HG02642 (cell line): ENCODE measurements around the gene NTSR2.

ENCODE experiments used
- ATAC-seq: cut with Tn5 transposase; IDR thresholded peaks from one replicate; pipeline ENCODE4 v1.9.1; 2021; ENCODE audit warnings: mild to moderate bottlenecking; ENCODE audit not compliant: unreplicated experiment, poor library complexity

NTSR2 gene

DNA sequence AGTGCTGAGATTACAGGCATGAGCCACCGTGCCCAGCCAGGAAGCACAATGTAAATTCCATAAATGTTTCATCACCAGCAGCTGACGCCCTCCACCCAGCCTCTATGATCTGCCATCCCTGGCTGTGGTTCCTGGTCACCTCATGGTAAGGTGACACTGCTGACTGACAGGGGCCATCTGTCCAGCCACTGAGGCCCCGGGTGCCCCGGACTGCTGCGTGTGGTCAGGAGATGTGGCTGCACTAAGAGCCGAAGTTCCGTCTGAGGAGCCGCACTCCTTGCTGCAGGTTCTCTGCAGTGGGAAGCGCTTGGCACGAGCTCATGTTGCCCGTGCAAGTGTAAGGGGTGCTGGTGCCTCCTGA is 10.9 kb downstream of the NTSR2 start:
- ATAC-seq: no peak

DNA sequence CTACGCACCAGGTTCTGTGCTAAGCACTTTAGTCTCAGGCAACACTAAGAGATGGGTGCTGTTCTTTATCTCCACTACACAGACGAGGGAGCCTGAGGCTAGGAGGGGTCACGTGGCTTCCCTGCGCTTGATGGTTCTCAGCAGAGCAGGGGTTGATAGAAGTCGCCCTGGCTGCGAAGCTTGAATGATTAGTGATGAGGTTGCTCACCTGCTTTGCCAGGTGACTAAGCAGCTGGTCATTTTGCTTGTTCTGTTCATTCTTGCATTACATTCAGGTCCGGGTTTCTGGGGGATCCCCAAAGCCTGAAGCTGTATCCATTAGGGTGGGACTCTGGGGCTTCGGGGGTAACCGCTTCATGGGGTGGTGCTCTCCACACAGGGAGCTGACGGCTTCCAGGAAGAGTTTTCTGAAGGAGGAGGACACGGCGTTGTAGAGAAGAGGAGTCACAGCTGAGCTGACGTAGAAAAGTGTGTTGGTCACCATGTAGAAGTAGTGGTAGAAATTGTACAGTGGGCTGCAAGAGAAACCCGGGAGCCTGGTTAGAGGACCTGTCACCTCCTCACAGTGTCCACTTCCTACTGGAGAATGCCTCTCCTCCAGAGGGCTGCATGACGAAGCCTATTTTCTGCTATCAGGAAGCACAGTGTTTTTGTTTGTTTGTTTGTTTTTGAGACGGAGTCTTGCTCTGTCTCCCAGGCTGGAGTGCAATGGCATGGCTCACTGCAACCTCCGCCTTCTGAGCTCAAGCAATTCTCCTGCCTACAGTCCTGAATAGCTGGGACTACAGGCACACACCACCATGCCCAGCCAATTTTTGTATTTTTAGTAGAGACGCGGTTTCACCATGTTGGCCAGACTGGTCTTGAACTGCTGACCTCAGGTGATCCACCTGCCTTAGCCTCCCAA is 11.5 kb downstream of the NTSR2 start:
- no peak for ATAC-seq

DNA sequence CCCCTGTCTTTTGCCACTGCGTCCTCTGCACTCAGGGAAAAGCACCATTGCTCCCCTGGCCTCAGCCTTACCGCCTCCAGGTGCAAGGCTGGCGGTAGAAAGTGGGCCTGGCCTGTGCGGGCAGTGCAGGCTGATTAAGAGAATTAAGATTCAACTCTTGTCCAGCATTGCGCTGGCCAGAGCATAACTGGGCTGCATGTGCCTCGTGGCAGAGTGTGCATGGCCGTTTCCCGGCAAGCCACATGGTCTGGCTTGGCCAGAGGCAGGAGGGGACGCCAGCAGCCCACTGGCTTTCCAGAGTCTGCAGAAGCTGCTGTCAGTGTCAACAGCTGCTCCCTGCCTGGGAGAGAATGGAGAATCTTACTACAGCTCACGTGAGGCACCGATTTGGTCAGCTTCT is 12.3 kb downstream of the NTSR2 start:
- no peak for ATAC-seq

DNA sequence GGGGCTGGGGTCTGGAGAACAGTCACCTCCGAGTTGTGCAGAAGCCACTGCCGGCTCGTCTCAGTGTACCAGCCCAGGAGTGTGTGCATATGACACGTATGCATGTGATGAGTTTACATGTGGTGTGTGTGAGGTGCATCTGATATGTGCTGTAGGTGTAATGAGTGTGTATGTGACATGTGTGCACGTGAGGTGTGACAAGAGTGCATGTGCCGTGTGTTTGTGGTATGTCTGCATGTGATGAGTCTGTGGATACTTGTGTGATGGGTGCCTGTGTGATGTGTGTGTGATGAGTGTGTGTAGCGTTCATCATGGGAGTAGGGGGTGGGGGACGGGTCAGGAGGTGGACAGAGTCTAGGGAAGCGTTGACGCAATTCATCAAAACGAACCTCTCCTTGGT is 12.8 kb downstream of the NTSR2 start:
- no peak for ATAC-seq

DNA sequence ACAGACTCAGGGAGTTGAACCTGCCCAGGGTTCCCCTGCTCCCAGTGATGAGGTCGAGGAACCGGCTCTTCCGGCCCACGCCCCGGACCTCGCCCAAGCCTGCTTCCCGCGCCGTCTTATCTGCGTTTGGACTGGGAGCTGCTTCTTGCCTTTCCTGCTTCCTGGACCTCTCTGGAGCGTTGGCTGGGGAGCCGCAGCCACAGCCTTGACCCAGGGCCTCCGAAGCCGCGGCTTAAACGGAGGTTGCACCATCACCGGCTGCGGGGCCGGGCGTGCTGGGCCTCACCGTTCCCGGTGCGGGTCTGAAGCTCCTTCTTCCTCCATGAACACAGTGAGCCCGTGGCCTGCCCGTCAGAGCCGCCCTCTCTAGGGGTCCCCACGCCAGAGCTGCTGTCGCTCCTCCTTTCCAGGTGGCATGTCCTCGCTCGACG is 13.3 kb downstream of the NTSR2 start:
- ATAC-seq: no peak

GRCh38 chr2:11656252-11656651 is 13.7 kb downstream of the NTSR2 start:
- ATAC-seq: no peak

GRCh38 chr2:11655495-11655894 is 14.5 kb downstream of the NTSR2 start:
- no peak for ATAC-seq

DNA sequence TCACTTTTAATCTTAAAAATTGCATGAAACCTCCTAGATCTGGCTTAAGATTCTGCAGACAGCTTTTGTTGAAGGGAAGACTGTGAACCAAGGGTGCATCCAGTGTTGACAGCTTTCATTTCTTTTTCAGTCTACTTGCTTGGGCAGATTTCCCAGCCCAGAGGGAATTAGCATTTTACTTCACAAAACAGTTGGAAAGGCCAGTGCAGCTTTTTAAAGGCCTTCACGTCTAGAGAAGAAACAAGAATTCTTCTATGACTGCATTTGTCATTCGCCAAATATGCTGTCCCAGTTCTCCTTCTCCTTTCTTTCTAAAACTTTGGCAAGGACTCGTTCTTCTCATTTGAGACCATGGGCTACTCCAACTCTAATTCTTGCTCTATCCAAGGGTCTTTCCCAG is 17.4 kb downstream of the NTSR2 start:
- ATAC-seq: no peak

DNA sequence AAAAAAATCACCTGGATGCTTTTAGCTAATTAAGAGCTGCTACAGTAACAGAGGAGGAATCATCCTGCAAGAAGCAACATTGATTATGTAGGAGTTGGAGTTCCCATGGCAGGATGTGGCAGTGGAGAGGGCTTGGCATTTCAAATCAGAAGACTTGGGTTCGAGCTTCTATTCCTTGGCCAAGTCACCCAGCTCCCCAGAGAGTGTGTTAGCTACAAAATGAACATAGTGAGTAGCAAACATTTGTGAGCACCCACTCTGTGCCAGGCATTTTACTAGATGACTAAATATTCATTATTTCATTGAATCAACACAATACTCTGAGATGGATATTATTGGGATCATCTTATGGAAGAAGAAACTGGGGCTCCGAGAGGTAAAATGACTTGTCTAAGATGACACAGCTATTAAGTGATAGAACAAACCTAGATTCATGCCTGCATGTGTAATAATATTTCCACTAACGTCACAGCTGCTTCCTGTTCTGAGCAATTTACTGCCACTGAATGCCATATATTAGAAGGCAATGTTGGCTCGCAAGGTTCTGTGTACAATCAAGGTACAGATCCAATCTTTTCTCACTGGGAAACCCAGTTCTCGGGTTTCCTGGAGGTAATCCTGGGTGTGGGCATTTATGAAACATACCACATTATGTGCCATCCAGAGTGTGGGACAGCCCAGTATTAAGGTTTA is 18.0 kb downstream of the NTSR2 start:
- ATAC-seq: no peak

DNA sequence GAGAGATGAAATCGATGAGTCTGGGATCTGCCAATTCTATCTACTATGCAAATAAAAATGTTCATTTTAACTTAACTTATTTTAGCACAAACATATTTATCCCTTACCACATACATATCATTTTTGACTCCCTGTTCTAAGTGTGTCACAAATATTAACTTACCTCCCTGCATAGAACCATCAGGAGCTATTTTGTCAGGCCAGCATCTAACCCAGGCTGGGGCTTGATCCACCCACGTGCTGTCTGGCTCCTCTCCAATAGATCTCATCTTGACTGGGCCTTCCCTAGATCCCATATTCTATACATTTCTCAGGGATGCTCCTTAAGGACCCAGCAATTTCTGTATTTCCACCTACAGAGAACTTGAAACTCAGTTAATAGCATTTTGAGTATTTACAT is 20.9 kb downstream of the NTSR2 start:
- ATAC-seq: no peak

- ATAC-seq: no peak
Observed at GRCh38 chr2:11647834-11648600, 22.0 kb downstream of the NTSR2 start.

DNA sequence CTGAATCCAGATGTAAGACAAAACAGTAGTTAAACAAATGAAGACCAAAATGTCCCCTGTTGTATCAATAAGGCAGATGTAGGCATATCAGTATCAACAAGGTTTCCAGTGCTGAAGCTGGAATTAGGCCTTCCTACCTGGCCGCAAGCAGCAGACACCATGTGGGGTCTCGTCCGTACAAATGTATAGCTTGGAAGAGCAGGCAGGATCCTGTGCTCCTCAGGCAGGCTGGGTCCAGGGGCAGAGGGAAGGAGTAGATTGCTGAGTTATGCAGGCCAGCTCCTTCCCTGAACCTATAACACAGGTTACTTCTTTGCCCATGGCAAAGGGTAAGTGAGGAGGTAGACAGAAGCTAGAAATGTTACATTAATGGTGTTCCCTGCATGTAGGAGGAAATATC is 23.5 kb downstream of the NTSR2 start:
- no peak for ATAC-seq

GRCh38 chr2:11644293-11644692 is 25.7 kb downstream of the NTSR2 start:
- no peak for ATAC-seq

GRCh38 chr2:11642972-11643371 is 27.0 kb downstream of the NTSR2 start:
- no peak for ATAC-seq

DNA sequence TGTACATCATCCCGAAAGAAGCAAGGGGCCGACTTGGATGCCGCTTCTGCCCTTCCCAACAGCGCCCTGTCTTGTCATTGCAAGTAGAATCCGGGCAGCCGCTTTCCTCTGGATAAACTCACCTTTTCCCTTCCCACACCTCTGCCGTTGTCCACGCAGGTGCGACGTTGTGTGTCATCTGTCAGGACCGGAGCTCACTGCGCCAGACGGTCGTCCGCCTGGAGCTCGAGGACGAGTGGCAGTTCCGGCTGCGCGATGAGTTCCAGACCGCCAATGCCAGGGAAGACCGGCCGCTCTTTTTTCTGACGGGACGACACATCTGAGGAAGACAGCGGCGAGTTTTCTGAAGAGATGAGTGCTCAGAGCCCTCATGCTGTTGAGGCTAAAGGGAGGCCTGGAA is 29.9 kb downstream of the NTSR2 start:
- ATAC-seq: no peak

GRCh38 chr2:11639503-11639902 is 30.5 kb downstream of the NTSR2 start:
- no peak for ATAC-seq

GRCh38 chr2:11637546-11637945 is 32.4 kb downstream of the NTSR2 start:
- ATAC-seq: no peak

- ATAC-seq: no peak
Observed at GRCh38 chr2:11636593-11637295, 33.3 kb downstream of the NTSR2 start.

GRCh38 chr2:11635141-11635540 is 34.9 kb downstream of the NTSR2 start:
- ATAC-seq: no peak

DNA sequence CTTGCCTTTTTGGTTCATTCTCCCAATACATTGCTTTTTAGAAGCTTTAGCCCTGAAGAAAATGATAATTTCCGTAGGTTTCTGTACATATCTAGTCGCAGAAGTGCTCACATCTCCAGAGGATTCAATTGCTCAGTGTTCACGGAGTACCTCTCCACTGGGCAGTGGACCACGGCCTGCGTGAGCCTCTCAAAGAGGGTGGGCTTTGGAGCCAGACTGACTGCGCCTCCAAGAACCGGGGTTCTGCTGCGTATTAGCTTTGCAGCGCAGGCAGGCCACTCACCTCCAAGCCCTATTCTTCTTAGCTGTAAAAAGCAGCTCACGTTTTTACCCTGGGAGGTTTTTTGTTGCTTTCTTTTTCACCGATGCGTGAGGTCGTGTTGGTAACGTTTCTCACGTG is 35.4 kb downstream of the NTSR2 start:
- no peak for ATAC-seq
